Activated CD8-positive, alpha-beta memory T cell treated with anti-CD3 and anti-CD28 coated beads, Interleukin-2, amount 50 U/mL, for 4 hours (primary cell): ENCODE results near the gene CDX1.

Experiments used
- DNase-seq: peaks from one replicate; pipeline ENCODE4 v3.0.0-alpha.2; 2020

CDX1 gene

GRCh38 chr5:150131978-150132694, 34.4 kb upstream of the CDX1 start:
- DNase-seq, result no peak

- no peak for DNase-seq
These were observed 33.8 kb upstream of the CDX1 start for GRCh38 chr5:150132740-150133139.

GRCh38 chr5:150133581-150134197, 32.9 kb upstream of the CDX1 start:
- no peak for DNase-seq

GRCh38 chr5:150134198-150134588, 32.4 kb upstream of the CDX1 start:
- DNase-seq, result no peak

- no peak for DNase-seq
These were observed 30.8 kb upstream of the CDX1 start for GRCh38 chr5:150135557-150136304.

GRCh38 chr5:150136305-150137167, 30.0 kb upstream of the CDX1 start:
- DNase-seq, result no peak

- no peak for DNase-seq
These were observed 29.2 kb upstream of the CDX1 start for GRCh38 chr5:150137168-150137957.

GRCh38 chr5:150137997-150138396, 28.6 kb upstream of the CDX1 start:
- DNase-seq, result no peak

GRCh38 chr5:150138551-150139265, 27.9 kb upstream of the CDX1 start:
- no peak for DNase-seq

GRCh38 chr5:150139334-150139733, 27.2 kb upstream of the CDX1 start:
- DNase-seq, result no peak

GRCh38 chr5:150140830-150141229, 25.7 kb upstream of the CDX1 start:
- no peak for DNase-seq

GRCh38 chr5:150141544-150142184, 24.9 kb upstream of the CDX1 start:
- DNase-seq, result no peak

GRCh38 chr5:150142185-150142958, 24.2 kb upstream of the CDX1 start:
- DNase-seq, result no peak

GRCh38 chr5:150142959-150143349, 23.6 kb upstream of the CDX1 start:
- DNase-seq, result no peak

- DNase-seq, result no peak
These were observed 23.0 kb upstream of the CDX1 start for GRCh38 chr5:150143350-150144245.

GRCh38 chr5:150144246-150144801, 22.3 kb upstream of the CDX1 start:
- no peak for DNase-seq

- DNase-seq, result no peak
These were observed 21.7 kb upstream of the CDX1 start for GRCh38 chr5:150144879-150145278.

- DNase-seq, result no peak
These were observed 20.3 kb upstream of the CDX1 start for GRCh38 chr5:150146235-150146634.
